DOHH2 (cell line): ENCODE results near the gene ACP6.

Experiments used
- H3F3A ChIP-seq: fragments of 200-600 bp; sonication (generic), shearing (Covaris generic); 2 replicates; pipeline ENCODE4 v1.6.0; 2016; ENCODE audit warnings: antibody characterized with exemption, mild to moderate bottlenecking; ENCODE audit not compliant: control insufficient read depth, insufficient read depth
- H3K27ac ChIP-seq: fragments of 200-600 bp; sonication (generic); 2 replicates; pipeline ENCODE4 v1.5.1; 2014; ENCODE audit warnings: low read depth, mild to moderate bottlenecking, low read length, moderate library complexity
- H3K27me3 ChIP-seq: fragments of 200-600 bp; sonication (generic); 2 replicates; pipeline ENCODE4 v1.6.1; 2014; ENCODE audit warnings: mild to moderate bottlenecking, low read length, mixed read lengths; ENCODE audit not compliant: control insufficient read depth
- H3K36me3 ChIP-seq: fragments of 200-600 bp; sonication (generic); 2 replicates; pipeline ENCODE4 v1.6.1; 2014; ENCODE audit warnings: mild to moderate bottlenecking, low read length, moderate library complexity, mixed read lengths; ENCODE audit not compliant: control insufficient read depth
- H3K4me1 ChIP-seq: fragments of 200-600 bp; sonication (generic); 2 replicates; pipeline ENCODE4 v1.6.1; 2014; ENCODE audit warnings: mild to moderate bottlenecking, low read length, mixed read lengths; ENCODE audit not compliant: control insufficient read depth
- H3K4me2 ChIP-seq: fragments of 200-600 bp; sonication (generic); 2 replicates; pipeline ENCODE4 v1.6.0; 2014; ENCODE audit warnings: mild to moderate bottlenecking, low read length, moderate library complexity
- H3K4me3 ChIP-seq: fragments of 200-600 bp; sonication (generic); 2 replicates; pipeline ENCODE4 v1.5.1; 2014; ENCODE audit warnings: mild to moderate bottlenecking, low read length, mixed read lengths
- H3K79me2 ChIP-seq: fragments of 200-600 bp; sonication (generic); 2 replicates; pipeline ENCODE4 v1.6.1; 2014; ENCODE audit warnings: mild to moderate bottlenecking, low read length, mixed read lengths; ENCODE audit not compliant: control insufficient read depth
- H3K9me2 ChIP-seq: fragments of 200-600 bp; sonication (generic); replicated peaks from 2 replicates; pipeline ENCODE4 v1.6.1; 2014; ENCODE audit warnings: mild to moderate bottlenecking, low read length, mixed read lengths; ENCODE audit not compliant: control insufficient read depth
- H3K9me3 ChIP-seq: fragments of 200-600 bp; sonication (generic); 2 replicates; pipeline ENCODE4 v1.6.1; 2014; ENCODE audit warnings: antibody characterized with exemption, low read length, mixed read lengths; ENCODE audit not compliant: control insufficient read depth, insufficient read depth
- H4K20me1 ChIP-seq: fragments of 200-600 bp; sonication (generic); 2 replicates; pipeline ENCODE4 v1.6.0; 2014; ENCODE audit warnings: low read depth, mild to moderate bottlenecking, antibody characterized with exemption, low read length, moderate library complexity; ENCODE audit not compliant: control insufficient read depth, insufficient read depth
- CTCF ChIP-seq: fragments of 200-600 bp; sonication (generic); IDR thresholded peaks from one replicate; pipeline ENCODE4 v1.5.1; 2014; ENCODE audit warnings: antibody characterized with exemption, mild to moderate bottlenecking, low read depth, low read length; ENCODE audit not compliant: poor library complexity, severe bottlenecking
- EZH2phosphoT487 ChIP-seq: fragments of 200-600 bp; sonication (generic); IDR thresholded peaks from 2 replicates; pipeline ENCODE4 v1.6.1; 2017; ENCODE audit warnings: borderline replicate concordance, mild to moderate bottlenecking, antibody characterized with exemption, low read length, moderate library complexity, mixed read lengths

Gene ACP6

GRCh38 chr1:147597010-147597409, 73.3 kb downstream of the ACP6 start:
- H4K20me1 ChIP-seq, result no peaks in the 10 kb centered on the region
- peaks cover 8% of the 10 kb centered on the region for H3K79me2 ChIP-seq
- peaks cover 6% of the 10 kb centered on the region; the same call in 1 of the 2 replicates for H3F3A ChIP-seq
- H3K27me3 ChIP-seq, result peaks cover 52% of the 10 kb centered on the region
- H3K9me2 ChIP-seq, result no peaks in the 10 kb centered on the region
- H3K4me3 ChIP-seq, result no peak overlapping the region
- peaks cover 4% of the 10 kb centered on the region for H3K9me3 ChIP-seq
- TF ChIP-seq CTCF, result no peak
- TF ChIP-seq EZH2phosphoT487, result no peak
- H3K4me1 ChIP-seq, result peaks cover 19% of the 10 kb centered on the region
- H3K27ac ChIP-seq, result no peak overlapping the region
- H3K4me2 ChIP-seq, result no peak overlapping the region
- H3K36me3 ChIP-seq, result no peaks in the 10 kb centered on the region
